ENCODE data around the gene SEMA7A.
"Not testable (repeated sequence)": the region's sequence is repeated elsewhere in the genome, so short reads cannot be mapped to it uniquely, and the experiment has no call there.

Gene SEMA7A

GRCh38 chr15:74369084-74369745, 64.5 kb downstream of the SEMA7A start:
- no peak for DNase-seq

- no peak for DNase-seq
Observed at GRCh38 chr15:74368121-74368520, 65.6 kb downstream of the SEMA7A start.

- DNase-seq: no peak
Observed at GRCh38 chr15:74367296-74367854, 66.4 kb downstream of the SEMA7A start, which contains the start of gene CYP11A1. Gene CYP11A1, minus strand, starts transcription at chr15:74367646. Its CDS starts 61 bp downstream, at chr15:74367585.

- DNase-seq: peak; percentile 63
Observed at GRCh38 chr15:74365598-74366445, 67.9 kb downstream of the SEMA7A start.

DNA sequence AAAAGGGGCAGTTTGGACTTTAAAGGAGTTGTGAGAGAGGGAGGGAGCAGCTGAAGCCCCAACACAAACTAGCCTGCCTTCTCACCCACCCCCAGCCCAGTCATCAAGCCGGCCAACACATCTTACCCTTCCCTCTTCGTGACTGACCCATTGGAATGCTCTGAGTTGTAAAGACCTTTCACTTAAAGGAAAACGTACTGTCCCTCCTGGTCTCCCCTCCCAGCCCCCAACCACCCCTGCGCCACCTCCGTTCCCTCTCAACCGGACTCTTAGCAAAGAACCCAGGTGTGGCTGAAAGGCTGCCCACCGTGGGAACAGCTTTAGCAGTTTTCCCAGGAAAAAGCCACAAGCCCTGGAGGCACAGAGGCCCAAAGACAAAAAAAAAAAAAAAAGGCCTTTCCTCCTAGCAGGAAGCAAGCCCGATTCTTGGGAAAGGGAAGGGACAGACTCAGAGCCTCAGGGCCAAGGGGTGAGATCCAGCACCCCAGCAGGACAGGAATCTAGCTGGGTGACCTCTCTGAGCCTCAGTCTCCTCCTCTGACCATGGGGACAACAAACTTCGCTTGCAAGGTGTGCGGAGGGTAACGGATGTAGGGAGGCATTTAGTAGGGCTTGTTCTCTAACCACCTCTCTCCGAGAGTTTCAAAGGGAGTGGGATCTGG, 68.7 kb downstream of the SEMA7A start:
- no peak for DNase-seq

GRCh38 chr15:74362482-74362881, 71.3 kb downstream of the SEMA7A start:
- DNase-seq: no peak

DNA sequence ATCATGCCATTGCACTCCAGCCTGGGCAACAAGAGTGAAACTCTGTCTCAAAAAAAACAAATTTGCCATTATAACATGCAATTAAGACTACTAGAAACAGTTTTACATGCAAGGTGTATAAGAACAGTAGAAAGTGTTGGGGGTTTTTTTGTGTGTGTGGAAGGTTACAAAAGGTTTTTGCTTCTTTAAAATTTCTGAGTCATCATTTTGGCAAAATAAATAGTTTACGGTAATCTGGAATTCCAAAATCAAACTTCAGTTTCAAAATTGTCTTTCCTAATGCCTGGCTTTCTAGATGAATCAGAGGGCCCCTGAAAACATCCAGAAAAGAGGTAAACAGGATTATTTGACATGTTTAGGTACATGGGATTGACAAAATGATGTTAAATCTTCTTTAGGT, 72.9 kb downstream of the SEMA7A start:
- not testable (repeated sequence) for DNase-seq

DNA sequence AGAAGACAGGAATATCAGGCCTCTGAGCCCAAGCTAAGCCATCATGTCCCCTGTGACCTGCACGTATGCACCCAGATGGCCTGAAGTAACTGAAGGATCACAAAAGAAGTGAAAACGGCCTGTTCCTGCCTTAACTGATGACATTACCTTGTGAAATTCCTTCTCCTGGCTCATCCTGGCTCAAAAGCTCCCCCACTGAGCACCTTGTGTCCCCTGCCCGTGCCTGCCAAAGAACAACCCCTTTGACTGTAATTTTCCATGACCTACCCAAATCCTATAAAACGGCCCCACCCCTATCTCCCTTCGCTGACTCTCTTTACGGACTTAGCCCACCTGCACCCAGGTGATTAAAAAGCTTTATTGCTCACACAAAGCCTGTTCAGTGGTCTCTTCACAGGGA, 74.4 kb downstream of the SEMA7A start:
- DNase-seq: not testable (repeated sequence)
